ENCODE data around the gene PLCD3.

- TF ChIP-seq CTCF (IDR thresholded peaks at IDR 0.05) (no peak), POLR2AphosphoS5 (IDR thresholded peaks at IDR 0.05) (no peak), POLR2A (IDR thresholded peaks at IDR 0.05) (no peak)
These were observed 41.6 kb downstream of the PLCD3 start for GRCh38 chr17:45090711-45091110.
